H1 (cell line): ENCODE measurements around the gene EPHA4. TPM values are rescaled to one million over a fixed set of nuclear protein-coding genes. Genes with fewer than 3 reads are reported as not detected.

Experiments used
- CEBPB ChIP-seq: IDR thresholded peaks from 2 replicates; pipeline ENCODE4 v1.6.1; 2012; ENCODE audit warnings: low read depth, low read length
- CHD2 ChIP-seq: IDR thresholded peaks from 2 replicates; pipeline ENCODE4 v1.6.1; 2012; ENCODE audit warnings: low read length, improper control_type of control experiment
- KDM4A ChIP-seq: IDR thresholded peaks from one replicate; pipeline ENCODE4 v1.7.1; 2012; ENCODE audit warnings: low read depth, mild to moderate bottlenecking, moderate library complexity, low read length, inconsistent platforms; ENCODE audit not compliant: severe bottlenecking
- RXRA ChIP-seq: IDR thresholded peaks from 2 replicates; pipeline ENCODE4 v1.6.1; 2011; ENCODE audit warnings: low read depth, mild to moderate bottlenecking, low read length, moderate library complexity; ENCODE audit not compliant: insufficient read depth
- SP4 ChIP-seq: IDR thresholded peaks from 2 replicates; pipeline ENCODE4 v1.6.1; 2012; ENCODE audit warnings: low read length, inconsistent platforms
- SRF ChIP-seq: IDR thresholded peaks from 2 replicates; pipeline ENCODE4 v1.6.1; 2011; ENCODE audit warnings: mild to moderate bottlenecking, low read depth, low read length, moderate library complexity
- polyA plus RNA-seq, 7 experiments: library from polyadenylated mRNA; depleted of rRNA in 3 of 7; stranded (reverse) in 5 of 7; unstranded in 2 of 7; fragments of >200 nt in 5 of 7; fragments of 200-250 nt in 2 of 7; gene quantifications; 1 replicate in 5 of 7; 2 replicates in 1 of 7; 4 replicates in 1 of 7; pipeline versions ENCODE4 v1.2.1 to v1.2.3, GENCODE V29; 2011 to 2013; ENCODE audit warnings: missing spikeins in 2 of 7, mixed read lengths in 2 of 7
- total RNA-seq: library from RNA; stranded (reverse); fragmentation: NEBNext Ultra II Directional; extraction: Animal tissue kit (Norgen Biotek cat#: 25700); gene quantifications from 2 replicates; pipeline ENCODE4 v1.2.1, GENCODE V29; 2021
- TF ChIP-seq, protein P1 (sequence below): fragments of 300-600 bp; sonication (generic); IDR thresholded peaks from 2 replicates; pipeline ENCODE4 v1.7.1; 2012; ENCODE audit warnings: low read length, moderate library complexity, mild to moderate bottlenecking, inconsistent platforms; ENCODE audit not compliant: insufficient replicate concordance

The EPHA4 gene
- total and polyA plus RNA-seq, 2 of the 8 experiments (the other 6 are each of a cell fraction or from before 2014, with no cell fraction given), result 4.3 to 5.7 TPM

DNA sequence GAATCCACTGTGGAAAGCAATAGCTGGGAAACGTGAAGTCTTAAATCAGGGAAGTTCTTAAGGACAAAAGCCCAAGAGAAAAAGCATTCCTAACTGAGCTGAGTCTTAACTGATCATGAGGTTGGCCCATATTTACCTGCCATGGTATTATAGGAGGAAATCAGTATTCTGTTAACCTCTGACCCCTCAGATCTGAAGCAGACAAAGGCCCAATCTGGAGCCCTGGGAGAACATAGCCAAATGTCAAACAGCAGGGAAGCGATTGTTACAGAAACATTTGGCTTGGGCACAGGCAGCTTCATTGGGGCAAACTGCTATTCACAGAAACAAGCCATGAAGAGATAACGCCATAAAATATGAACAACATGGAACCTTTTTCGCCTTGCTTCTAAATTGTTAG, 18.8 kb downstream of the EPHA4 start (continued):
- TF ChIP-seq, protein P1, sequence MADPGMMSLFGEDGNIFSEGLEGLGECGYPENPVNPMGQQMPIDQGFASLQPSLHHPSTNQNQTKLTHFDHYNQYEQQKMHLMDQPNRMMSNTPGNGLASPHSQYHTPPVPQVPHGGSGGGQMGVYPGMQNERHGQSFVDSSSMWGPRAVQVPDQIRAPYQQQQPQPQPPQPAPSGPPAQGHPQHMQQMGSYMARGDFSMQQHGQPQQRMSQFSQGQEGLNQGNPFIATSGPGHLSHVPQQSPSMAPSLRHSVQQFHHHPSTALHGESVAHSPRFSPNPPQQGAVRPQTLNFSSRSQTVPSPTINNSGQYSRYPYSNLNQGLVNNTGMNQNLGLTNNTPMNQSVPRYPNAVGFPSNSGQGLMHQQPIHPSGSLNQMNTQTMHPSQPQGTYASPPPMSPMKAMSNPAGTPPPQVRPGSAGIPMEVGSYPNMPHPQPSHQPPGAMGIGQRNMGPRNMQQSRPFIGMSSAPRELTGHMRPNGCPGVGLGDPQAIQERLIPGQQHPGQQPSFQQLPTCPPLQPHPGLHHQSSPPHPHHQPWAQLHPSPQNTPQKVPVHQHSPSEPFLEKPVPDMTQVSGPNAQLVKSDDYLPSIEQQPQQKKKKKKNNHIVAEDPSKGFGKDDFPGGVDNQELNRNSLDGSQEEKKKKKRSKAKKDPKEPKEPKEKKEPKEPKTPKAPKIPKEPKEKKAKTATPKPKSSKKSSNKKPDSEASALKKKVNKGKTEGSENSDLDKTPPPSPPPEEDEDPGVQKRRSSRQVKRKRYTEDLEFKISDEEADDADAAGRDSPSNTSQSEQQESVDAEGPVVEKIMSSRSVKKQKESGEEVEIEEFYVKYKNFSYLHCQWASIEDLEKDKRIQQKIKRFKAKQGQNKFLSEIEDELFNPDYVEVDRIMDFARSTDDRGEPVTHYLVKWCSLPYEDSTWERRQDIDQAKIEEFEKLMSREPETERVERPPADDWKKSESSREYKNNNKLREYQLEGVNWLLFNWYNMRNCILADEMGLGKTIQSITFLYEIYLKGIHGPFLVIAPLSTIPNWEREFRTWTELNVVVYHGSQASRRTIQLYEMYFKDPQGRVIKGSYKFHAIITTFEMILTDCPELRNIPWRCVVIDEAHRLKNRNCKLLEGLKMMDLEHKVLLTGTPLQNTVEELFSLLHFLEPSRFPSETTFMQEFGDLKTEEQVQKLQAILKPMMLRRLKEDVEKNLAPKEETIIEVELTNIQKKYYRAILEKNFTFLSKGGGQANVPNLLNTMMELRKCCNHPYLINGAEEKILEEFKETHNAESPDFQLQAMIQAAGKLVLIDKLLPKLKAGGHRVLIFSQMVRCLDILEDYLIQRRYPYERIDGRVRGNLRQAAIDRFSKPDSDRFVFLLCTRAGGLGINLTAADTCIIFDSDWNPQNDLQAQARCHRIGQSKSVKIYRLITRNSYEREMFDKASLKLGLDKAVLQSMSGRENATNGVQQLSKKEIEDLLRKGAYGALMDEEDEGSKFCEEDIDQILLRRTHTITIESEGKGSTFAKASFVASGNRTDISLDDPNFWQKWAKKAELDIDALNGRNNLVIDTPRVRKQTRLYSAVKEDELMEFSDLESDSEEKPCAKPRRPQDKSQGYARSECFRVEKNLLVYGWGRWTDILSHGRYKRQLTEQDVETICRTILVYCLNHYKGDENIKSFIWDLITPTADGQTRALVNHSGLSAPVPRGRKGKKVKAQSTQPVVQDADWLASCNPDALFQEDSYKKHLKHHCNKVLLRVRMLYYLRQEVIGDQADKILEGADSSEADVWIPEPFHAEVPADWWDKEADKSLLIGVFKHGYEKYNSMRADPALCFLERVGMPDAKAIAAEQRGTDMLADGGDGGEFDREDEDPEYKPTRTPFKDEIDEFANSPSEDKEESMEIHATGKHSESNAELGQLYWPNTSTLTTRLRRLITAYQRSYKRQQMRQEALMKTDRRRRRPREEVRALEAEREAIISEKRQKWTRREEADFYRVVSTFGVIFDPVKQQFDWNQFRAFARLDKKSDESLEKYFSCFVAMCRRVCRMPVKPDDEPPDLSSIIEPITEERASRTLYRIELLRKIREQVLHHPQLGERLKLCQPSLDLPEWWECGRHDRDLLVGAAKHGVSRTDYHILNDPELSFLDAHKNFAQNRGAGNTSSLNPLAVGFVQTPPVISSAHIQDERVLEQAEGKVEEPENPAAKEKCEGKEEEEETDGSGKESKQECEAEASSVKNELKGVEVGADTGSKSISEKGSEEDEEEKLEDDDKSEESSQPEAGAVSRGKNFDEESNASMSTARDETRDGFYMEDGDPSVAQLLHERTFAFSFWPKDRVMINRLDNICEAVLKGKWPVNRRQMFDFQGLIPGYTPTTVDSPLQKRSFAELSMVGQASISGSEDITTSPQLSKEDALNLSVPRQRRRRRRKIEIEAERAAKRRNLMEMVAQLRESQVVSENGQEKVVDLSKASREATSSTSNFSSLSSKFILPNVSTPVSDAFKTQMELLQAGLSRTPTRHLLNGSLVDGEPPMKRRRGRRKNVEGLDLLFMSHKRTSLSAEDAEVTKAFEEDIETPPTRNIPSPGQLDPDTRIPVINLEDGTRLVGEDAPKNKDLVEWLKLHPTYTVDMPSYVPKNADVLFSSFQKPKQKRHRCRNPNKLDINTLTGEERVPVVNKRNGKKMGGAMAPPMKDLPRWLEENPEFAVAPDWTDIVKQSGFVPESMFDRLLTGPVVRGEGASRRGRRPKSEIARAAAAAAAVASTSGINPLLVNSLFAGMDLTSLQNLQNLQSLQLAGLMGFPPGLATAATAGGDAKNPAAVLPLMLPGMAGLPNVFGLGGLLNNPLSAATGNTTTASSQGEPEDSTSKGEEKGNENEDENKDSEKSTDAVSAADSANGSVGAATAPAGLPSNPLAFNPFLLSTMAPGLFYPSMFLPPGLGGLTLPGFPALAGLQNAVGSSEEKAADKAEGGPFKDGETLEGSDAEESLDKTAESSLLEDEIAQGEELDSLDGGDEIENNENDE, result no peak
- no peak for TF ChIP-seq RXRA
- no peak for TF ChIP-seq CEBPB
- TF ChIP-seq KDM4A, result no peak
- TF ChIP-seq SRF, result no peak
- no peak for TF ChIP-seq SP4
- TF ChIP-seq CHD2, result no peak
